ENCODE measurements around the gene ITIH3.

Gene ITIH3

GRCh38 chr3:52779011-52779836, 15.4 kb upstream of the ITIH3 start:
- DNase-seq = peak in 1 of 2 donors; percentile 67

DNA sequence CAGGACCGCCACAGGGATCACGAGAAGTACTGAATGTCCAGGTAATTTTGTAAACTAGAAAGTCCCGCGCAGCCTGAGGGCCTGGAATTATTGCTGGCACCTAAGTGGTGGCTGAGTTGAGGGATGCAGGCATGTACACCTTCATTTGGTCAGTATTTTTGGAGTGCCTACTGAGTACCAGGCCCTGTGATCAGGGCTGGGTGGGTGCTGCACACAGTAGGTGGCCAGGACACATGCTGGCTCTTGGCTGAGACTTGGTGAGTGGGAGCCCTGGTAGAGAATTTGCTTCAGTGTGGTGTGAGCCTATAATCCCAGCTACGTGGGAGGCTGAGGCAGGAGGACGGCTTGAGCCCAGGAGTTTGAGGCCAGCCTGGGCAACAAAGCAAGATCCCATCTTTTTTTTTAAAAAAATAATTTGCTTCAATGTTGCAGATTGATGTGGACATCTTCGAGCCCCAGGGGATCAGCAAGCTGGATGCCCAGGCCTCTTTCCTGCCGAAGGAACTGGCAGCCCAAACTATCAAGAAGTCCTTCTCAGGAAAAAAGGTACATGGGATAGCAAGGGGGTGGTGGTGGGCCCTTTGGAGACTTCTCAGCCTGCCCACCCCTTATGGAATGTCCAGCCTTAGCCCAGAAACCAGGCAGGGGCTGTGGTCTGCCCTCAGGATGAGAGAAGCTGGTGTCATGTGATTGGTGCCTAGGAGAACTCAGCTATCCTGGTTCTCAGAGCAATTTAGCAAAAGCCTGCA, 14.6 kb upstream of the ITIH3 start:
- no peak for DNase-seq

GRCh38 chr3:52781741-52782140, 12.9 kb upstream of the ITIH3 start:
- no peak for DNase-seq

DNA sequence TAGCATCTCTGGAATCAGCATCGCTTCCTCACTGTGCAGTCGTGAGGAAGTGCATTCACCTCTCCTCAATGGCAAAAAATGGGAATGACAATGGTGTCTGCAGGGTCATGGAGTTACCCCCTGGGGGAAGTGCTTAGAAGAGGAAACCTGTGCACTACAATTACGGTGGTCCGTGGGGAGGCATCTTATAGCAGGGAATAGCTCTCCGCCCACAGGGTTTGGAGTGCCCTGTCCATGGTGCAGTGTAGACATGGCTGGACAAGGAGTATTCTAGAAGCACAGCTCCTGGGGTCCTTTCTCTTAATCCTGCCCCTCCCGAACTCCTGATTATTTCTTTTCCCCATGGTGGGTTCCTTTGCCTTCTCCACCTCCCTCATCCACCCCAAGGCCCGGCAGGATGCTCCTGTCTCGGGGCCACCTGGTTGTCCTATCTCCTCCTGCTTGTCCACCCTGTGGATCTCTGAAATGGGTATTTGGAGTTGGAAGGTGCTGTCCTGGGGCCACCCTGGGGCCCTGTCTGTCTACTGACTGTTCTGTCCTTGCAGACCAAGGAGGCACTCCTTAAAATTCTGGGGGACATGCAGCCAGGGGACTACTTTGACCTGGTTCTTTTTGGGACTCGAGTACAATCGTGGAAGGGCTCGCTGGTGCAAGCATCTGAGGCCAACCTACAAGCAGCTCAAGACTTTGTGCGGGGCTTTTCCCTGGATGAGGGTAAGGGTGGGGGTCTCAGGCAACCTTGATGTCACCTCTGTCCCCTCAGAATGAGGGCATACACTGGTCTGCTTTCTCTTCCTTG, 12.0 kb upstream of the ITIH3 start:
- no peak for DNase-seq

DNA sequence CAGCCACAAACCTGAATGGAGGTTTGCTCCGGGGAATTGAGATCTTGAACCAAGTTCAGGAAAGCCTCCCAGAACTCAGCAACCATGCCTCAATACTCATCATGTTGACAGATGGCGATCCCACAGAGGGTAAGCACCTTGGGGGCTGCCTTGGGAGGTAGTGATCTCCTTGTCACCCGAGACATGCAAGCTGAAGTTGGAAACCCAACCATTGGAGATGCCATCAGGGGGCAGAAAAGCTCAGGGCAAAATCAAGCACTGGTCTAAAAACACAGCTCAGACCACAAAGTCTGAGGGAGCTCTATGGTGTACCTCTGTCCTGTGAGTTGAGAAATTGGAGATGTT, 11.4 kb upstream of the ITIH3 start:
- DNase-seq = no peak

DNA sequence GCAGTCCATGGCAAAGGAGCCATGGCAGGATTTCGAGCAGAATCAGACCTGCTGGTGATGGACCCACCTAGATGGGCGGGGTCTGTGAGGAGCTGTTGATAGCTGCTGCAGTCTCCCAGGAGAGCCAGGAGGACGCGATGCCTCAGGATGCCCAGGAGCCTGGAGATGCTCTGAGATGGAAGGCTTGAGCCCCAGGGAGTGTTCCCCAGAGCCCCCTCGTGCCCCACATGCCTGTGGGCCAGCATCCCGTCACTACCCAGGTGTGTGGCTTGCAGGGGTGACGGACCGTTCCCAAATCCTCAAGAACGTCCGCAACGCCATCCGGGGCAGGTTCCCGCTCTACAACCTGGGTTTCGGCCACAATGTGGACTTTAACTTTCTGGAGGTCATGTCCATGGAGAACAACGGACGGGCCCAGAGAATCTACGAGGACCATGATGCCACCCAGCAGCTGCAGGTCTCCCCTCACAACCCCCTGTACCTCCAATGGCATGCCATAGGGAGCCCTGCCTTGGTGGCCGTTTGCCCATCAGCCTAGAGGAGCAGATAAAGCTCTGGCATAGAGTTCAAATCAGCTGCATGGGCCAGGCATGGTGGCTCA, 10.5 kb upstream of the ITIH3 start:
- DNase-seq = no peak

GRCh38 chr3:52784931-52785590, 9.5 kb upstream of the ITIH3 start:
- no peak for DNase-seq

DNA sequence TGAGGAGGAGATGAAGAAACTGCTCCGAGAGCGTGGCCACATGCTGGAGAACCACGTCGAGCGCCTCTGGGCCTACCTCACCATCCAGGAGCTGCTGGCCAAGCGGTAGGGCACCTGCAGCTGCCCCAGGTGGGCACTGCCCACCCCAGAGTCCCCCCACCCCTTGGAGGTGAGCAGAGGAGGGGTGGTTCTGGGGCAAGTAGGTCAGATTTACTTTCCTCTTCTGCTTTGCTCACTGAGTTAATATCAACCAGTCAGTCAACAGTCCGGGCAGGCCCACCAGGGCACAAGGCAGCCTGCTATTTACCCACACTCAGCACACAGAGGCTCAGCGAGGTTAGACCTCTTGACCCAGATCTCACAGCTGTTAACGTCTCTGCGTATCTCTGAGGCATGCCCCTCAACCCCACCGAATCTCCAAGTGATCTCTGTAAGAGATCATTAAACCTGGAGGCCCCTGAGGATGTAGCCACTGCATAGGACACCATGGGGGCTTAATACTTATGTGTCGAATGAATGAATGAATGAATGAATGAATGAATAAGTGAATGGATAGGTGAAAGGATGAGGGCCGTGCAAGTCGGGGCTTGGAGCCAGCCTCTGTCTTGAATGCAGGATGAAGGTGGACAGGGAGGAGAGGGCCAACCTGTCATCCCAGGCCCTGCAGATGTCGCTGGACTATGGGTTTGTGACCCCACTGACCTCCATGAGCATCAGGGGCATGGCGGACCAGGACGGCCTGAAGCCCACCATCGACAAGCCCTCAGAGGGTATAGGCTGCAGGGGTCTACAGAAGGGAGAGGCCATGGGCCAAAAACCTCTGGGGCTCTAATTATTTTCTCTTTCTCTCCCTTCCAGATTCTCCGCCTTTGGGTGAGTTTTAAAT, 8.0 kb upstream of the ITIH3 start:
- DNase-seq = no peak

GRCh38 chr3:52787246-52787645, 7.3 kb upstream of the ITIH3 start:
- no peak for DNase-seq

DNA sequence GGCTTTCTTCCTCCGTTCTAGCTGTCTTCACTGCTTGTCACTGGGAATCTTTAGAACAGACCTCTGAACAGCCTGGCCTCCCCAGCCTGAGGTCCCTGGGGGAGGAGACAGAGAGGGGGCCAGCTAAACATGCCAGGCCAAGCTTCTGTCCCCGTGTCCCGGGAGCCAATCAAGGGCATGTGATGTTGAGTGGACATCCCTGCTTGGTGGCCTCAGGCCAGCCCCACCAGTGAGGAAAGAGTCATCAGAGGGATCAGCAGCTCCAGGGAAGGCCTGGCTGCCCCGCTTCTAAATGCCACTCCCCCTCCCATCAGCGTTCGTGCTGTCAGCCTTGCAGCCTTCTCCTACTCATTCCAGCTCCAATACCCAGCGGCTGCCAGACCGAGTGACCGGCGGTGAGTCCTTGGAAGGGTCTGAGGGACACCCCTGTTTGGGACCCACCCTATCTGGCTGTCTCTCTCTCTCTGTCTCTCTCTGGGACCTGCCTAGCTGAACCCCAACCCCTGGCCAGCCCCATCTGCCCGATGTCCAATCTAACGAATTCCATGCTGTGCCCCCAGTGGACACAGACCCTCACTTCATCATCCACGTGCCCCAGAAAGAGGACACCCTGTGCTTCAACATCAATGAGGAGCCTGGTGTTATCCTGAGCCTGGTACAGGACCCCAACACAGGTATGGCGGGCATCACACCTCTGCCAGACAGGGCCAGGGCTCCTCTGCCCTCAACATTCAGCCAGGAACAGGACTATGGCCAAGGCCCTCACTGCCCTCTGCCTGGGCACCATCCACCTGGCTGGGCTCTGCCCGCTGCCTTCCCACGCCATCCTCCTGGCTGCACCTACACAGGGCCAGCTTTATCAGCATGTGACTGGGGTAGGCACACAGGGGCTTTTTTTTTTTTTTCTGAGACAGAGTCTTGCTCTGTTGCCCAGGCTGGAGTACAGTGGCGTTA, 6.6 kb upstream of the ITIH3 start:
- no peak for DNase-seq

DNA sequence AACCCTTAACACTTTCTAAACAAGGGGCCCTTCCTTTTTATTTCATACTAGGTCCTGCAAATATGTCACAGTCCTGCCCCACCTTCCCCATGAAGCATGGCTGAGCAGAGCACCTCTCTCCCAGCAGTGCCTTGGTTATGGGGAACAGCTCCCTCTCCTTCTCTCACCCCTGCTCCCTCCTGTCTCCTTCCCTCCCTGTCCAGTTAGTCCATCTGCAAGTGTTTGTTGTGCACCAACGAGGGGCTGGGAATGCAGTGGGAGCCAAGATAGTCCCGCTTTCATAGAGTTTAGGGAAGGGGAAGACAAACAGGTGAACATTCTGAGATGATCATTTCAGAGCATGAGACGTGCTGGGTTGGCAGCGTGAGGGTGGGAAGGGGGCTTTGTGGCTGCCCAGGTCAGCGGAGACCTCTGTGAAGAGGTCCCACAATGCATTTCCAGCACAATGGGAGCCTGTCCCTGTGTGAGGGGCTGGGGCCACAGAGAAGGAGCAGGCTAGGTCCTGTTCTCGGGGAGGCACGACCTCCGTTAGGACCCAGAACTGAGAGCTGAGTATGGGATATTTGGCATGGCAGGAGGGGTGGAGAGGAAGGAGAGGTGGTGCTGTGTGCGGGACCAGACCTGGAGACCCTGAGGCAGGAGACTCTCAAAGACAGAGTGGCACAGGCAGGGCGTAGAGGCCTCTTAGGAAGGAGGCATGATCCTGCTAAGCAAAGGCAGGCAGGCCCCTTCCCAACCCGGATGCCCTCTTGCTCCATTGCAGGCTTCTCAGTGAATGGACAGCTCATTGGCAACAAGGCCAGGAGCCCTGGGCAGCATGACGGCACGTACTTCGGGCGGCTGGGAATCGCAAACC, 5.5 kb upstream of the ITIH3 start:
- DNase-seq = no peak

DNA sequence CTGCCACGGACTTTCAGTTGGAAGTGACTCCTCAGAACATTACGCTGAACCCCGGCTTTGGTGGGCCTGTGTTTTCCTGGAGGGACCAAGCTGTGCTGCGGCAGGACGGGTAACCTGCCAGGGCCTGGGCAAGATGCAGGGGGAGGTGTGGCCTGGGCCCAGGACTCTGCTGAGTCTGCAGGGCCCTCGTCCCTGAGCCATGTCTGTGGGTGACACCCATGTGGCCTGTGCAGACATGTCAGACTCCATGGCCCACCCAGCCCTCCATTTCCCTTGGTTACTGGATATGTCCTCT, 4.9 kb upstream of the ITIH3 start:
- DNase-seq = no peak

DNA sequence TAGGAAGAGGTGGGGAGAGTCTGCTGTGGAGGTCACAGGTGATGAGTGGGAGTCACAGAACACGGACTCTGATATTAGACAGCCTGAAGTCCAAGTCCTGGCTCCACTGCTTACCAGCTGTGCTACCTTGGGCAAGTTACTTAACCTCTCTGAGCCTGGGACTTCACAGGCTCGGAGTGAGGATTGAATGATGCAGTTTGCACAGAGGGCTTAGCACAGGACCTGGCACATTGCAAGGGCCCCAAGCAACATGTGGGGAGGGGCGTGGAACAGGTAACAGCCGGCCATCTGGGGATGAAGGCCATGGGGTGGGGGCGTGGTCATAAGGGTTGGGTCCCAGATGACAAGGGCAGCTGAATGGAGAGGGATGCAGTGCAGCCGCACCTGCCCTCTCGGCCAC, 4.3 kb upstream of the ITIH3 start:
- DNase-seq = no peak

DNA sequence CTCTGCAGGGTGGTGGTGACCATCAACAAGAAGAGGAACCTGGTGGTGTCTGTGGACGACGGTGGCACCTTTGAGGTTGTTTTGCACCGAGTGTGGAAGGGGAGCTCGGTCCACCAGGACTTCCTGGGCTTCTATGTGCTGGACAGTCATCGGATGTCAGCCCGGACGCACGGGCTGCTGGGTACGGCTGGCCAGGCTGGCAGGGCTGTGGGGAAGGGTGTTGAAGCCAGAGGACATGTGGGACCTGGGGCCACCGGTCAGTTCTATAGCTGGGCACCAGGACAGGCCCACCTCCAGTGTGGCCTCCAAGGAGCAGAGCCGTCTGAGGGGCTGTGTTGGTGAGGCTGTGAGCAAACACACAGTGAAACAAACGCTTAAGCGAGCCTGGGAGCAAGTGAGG, 3.9 kb upstream of the ITIH3 start:
- DNase-seq = no peak

GRCh38 chr3:52791366-52791765, 3.2 kb upstream of the ITIH3 start:
- DNase-seq = no peak

DNA sequence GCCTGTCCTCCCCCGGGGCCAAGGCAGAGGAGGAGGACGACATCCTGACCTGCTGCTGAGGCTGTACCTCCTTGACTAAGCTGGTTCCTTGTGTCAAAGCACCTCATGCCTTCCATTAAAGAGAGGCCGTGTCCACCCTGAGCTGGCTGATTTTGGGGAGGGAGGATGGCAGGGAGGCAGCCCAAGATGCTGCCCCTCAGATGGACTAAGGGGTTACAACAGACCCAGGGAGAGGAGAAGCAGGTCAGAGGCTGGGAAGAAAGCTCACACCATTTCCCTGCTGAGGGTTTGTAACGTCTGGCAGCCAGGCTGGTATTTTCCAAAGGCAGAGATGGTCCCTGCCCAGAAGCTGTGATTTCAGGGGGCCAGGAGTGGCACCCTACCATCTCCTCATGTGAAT, 2.7 kb upstream of the ITIH3 start:
- no peak for DNase-seq

GRCh38 chr3:52792413-52792812, 2.2 kb upstream of the ITIH3 start:
- no peak for DNase-seq

DNA sequence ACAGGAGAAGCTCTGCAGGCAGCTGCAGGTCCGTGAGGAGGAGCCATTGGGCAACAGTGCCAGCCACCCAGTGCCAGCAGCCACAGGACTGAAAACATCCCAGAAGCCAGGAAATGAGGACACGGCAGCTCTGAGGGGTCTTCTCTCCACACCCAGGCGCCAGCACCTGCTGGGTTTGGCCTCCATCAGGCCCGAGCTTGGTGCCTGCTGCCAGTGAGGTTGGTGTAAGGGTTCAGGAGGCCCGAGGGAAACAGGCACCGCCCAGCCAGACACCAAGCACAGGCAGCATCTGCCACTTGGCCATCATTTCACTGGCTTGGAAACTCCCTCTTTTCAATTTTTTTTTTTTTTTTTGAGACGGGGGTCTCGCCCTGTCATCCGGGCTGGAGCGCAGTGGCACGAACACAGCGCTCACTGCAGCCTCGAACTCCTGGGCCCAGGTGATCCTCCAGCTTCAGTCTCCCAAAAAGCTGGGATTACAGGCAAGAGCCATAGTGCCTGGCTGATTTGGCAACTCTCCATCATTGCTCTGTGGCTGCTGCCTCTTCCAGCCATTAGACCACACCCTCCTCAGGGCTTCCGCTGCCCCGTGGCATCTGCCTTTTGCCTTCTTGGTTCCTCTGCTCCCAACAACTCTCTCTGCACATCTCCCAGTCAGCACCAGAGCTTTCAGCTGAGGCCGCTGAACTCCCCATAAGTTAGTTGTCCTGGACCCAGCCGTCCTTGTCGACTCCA, 1.5 kb upstream of the ITIH3 start:
- DNase-seq = no peak
